Mesendoderm (in vitro differentiated cells): ENCODE results near the gene TVP23C.
"Not testable (repeated sequence)": the region's sequence is repeated elsewhere in the genome, so short reads cannot be mapped to it uniquely, and the experiment has no call there.

Experiments used
- DNase-seq: peaks from one replicate; pipeline ENCODE4 v3.0.0; 2013
- H2AK5ac ChIP-seq: 2 replicates; pipeline ENCODE4 v1.6.1; 2013; ENCODE audit warnings: low read length, inconsistent platforms
- H2BK120ac ChIP-seq: 2 replicates; pipeline ENCODE4 v1.6.1; 2013; ENCODE audit warnings: low read depth, mild to moderate bottlenecking, low read length, moderate library complexity, mixed read lengths
- H2BK15ac ChIP-seq: replicated peaks from 2 replicates; pipeline ENCODE4 v1.6.1; 2013; ENCODE audit warnings: low read depth, mild to moderate bottlenecking, moderate library complexity
- H2BK5ac ChIP-seq: 2 replicates; pipeline ENCODE4 v1.6.1; 2013; ENCODE audit warnings: low read length, inconsistent platforms
- H3K18ac ChIP-seq: 2 replicates; pipeline ENCODE4 v1.6.1; 2013; ENCODE audit warnings: mild to moderate bottlenecking, low read length, mixed read lengths
- H3K23ac ChIP-seq: one replicate; pipeline ENCODE4 v1.6.1; 2013; ENCODE audit warnings: low read length
- H3K27ac ChIP-seq: 2 replicates; pipeline ENCODE4 v1.5.1; 2013; ENCODE audit warnings: low read depth, mild to moderate bottlenecking, inconsistent platforms, low read length, moderate library complexity
- H3K27me3 ChIP-seq: 2 replicates; pipeline ENCODE4 v1.6.1; 2013; ENCODE audit warnings: low read length, control low read depth, mild to moderate bottlenecking, inconsistent platforms; ENCODE audit not compliant: insufficient read depth, poor library complexity
- H3K36me3 ChIP-seq: 2 replicates; pipeline ENCODE4 v1.6.1; 2013; ENCODE audit warnings: low read length, inconsistent platforms; ENCODE audit not compliant: control insufficient read depth, insufficient read depth
- H3K4ac ChIP-seq: one replicate; pipeline ENCODE4 v1.6.1; 2013; ENCODE audit warnings: low read depth, mild to moderate bottlenecking, low read length, moderate library complexity
- H3K4me1 ChIP-seq: 2 replicates; pipeline ENCODE4 v1.6.1; 2013; ENCODE audit warnings: low read depth, low read length, inconsistent platforms; ENCODE audit not compliant: control insufficient read depth
- H3K4me2 ChIP-seq: 2 replicates; pipeline ENCODE4 v1.6.1; 2013; ENCODE audit warnings: low read length
- H3K4me3 ChIP-seq: 2 replicates; pipeline ENCODE4 v1.5.1; 2013; ENCODE audit warnings: mild to moderate bottlenecking, low read length
- H3K56ac ChIP-seq: one replicate; pipeline ENCODE4 v1.6.1; 2013; ENCODE audit warnings: low read length
- H3K79me1 ChIP-seq: 2 replicates; pipeline ENCODE4 v1.6.1; 2013; ENCODE audit warnings: low read length, inconsistent platforms
- H3K79me2 ChIP-seq: 2 replicates; pipeline ENCODE4 v1.6.1; 2013; ENCODE audit warnings: mild to moderate bottlenecking, low read length; ENCODE audit not compliant: control insufficient read depth, insufficient read depth
- H3K9ac ChIP-seq: 2 replicates; pipeline ENCODE4 v1.6.1; 2013; ENCODE audit warnings: low read length, inconsistent platforms
- H4K5ac ChIP-seq: one replicate; pipeline ENCODE4 v1.6.1; 2013; ENCODE audit warnings: low read length
- H4K8ac ChIP-seq: one replicate; pipeline ENCODE4 v1.6.1; 2013; ENCODE audit warnings: low read depth, mild to moderate bottlenecking, control low read depth, low read length, moderate library complexity
- WGBS: extraction: QIAGEN DNeasy Blood & Tissue Kit; methylation state at CpG from one replicate; pipeline ENCODE4 v1.1.7; 2013; ENCODE audit warnings: low lambda C conversion rate, missing lambda C conversion rate; ENCODE audit not compliant: insufficient coverage; ENCODE audit errors: extremely low coverage; 5-methylcytosine and 5-hydroxymethylcytosine counted together

Gene TVP23C

DNA sequence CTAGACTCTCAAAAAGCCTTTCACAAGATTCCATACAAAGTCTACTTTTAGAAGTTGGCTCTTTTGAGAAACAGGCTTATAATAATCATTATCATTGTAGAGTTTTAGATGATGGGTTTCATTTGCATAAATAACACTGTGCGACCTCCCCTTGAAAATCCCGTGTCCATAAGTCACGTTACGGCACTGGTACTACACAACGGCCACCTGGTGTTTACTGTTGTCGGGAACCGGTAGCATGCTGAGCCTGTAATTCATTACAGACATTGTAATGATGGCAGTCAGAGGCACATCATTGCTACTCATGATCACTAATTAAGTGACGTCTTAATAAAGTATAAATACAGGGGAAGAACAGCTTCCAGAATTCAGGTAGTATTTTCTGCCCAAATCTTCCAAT is 24.7 kb upstream of the TVP23C start:
- H4K8ac ChIP-seq, H2BK15ac ChIP-seq, H3K9ac ChIP-seq, H3K4me2 ChIP-seq, H2BK5ac ChIP-seq, H3K27me3 ChIP-seq, H3K79me2 ChIP-seq, DNase-seq, H3K4me1 ChIP-seq, H3K56ac ChIP-seq, H4K5ac ChIP-seq, H3K36me3 ChIP-seq, H3K27ac ChIP-seq, H3K4me3 ChIP-seq, H3K18ac ChIP-seq, H2AK5ac ChIP-seq, H3K23ac ChIP-seq, H3K79me1 ChIP-seq, H2BK120ac ChIP-seq, H3K4ac ChIP-seq: not testable (repeated sequence)
- WGBS = no CpG with 5 or more reads among the region's 8 CpGs

DNA sequence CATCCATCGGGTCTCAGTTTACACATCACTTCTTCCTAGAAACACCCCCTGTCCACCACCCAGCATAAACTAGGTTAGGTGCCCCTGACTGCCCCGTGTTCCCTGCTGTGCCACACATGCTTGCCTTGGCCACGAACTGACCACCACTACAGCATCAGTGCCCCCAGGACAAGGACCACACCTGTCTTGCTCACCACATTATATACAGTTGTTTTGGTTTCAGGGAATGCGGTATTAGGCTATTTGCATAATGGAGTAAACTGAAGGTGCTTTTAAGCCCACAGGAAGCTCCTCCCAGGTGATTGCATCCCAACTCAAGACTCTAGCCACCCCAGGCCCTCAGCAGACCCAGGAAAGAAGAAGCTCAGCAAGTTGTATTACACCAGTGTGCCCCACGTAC is 20.0 kb upstream of the TVP23C start:
- whole genome bisulfite sequencing = no CpG with 5 or more reads among the region's 5 CpGs
- not testable (repeated sequence) for DNase-seq, H3K4me1 ChIP-seq

DNA sequence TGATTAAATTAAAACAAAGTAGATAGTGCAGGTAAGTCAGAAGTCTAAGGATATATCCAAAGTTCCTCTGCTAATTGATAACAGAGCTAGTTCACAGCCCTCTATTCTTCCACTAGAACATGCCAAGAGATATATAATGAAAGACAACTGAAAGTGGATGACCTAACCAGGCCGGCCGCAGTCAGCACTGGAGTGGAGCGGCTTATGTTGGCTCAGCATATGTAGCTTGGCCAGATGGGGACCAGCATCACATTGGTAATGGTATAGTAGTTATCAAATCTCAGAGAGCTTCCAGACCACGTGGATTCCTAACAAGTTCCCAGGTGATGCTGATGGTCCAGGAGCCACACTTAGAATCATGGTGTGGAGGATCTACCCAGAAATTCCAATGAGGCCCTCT is 18.2 kb upstream of the TVP23C start:
- H3K27me3 ChIP-seq, H3K18ac ChIP-seq, H2BK5ac ChIP-seq, H3K9ac ChIP-seq, H3K4me1 ChIP-seq, H3K27ac ChIP-seq, H2AK5ac ChIP-seq, H3K4me3 ChIP-seq, H3K23ac ChIP-seq, DNase-seq, H3K36me3 ChIP-seq, H4K8ac ChIP-seq, H3K4me2 ChIP-seq, H3K4ac ChIP-seq, H2BK120ac ChIP-seq, H3K56ac ChIP-seq, H4K5ac ChIP-seq, H3K79me2 ChIP-seq, H2BK15ac ChIP-seq, H3K79me1 ChIP-seq: not testable (repeated sequence)
- no CpG with 5 or more reads among the region's 4 CpGs for WGBS

More for the DNA sequence above, 20.0 kb upstream of the TVP23C start:
- not testable (repeated sequence) for H3K79me2 ChIP-seq, H2BK15ac ChIP-seq, H2BK5ac ChIP-seq, H4K8ac ChIP-seq, H3K27me3 ChIP-seq, H3K56ac ChIP-seq, H3K4ac ChIP-seq, H3K4me3 ChIP-seq, H3K9ac ChIP-seq, H2BK120ac ChIP-seq, H3K36me3 ChIP-seq, H4K5ac ChIP-seq, H3K27ac ChIP-seq, H3K18ac ChIP-seq, H3K79me1 ChIP-seq, H3K23ac ChIP-seq, H2AK5ac ChIP-seq, H3K4me2 ChIP-seq

DNA sequence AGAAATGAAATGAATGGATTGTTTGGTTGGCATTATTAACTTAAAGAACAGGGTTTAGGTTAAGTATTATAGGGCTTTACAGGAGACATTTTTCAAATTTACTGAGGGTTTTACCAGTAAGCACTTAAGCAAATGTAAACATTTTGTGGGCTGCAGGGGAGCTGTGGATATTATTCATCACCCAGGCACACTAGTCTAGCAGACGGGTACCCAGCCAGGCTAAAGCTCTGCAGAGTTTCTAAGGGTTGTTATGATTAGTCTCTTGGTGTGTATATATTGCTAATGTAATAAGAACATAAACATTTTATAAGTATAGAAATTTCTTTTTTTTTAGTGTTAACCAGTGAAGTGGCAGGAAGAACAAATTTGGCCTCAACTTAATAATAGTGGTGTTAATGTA is 13.6 kb upstream of the TVP23C start:
- H2BK5ac ChIP-seq, H3K79me1 ChIP-seq, H3K27ac ChIP-seq, H3K4me3 ChIP-seq, H3K4me2 ChIP-seq, DNase-seq, H2BK15ac ChIP-seq, H4K5ac ChIP-seq, H3K79me2 ChIP-seq, H3K9ac ChIP-seq, H3K27me3 ChIP-seq, H3K56ac ChIP-seq, H4K8ac ChIP-seq, H2BK120ac ChIP-seq, H2AK5ac ChIP-seq, H3K4me1 ChIP-seq, H3K4ac ChIP-seq, H3K36me3 ChIP-seq, H3K18ac ChIP-seq, H3K23ac ChIP-seq: not testable (repeated sequence)
- WGBS = no CpG with 5 or more reads among the region's 1 CpG

DNA sequence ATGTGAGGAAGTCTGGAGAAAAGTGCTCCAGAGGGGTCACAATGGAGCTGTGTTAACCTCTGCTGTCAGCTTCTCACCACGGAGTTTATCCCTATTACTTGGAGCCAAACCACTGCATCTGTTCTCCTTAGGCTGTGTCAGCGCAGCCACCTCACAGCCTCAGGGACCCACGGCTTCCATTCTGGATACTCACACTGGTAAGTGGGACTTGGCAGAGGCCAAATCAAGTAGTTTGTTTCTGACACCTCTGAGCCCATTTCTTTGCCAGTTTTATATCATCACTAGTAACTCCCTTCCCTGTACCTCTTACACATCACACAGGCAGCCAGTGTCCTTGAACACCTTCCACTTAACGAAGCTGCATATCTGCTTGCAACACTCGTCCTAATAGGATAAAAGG is 11.4 kb upstream of the TVP23C start:
- not testable (repeated sequence) for H3K36me3 ChIP-seq, H2BK120ac ChIP-seq, H4K8ac ChIP-seq, H3K9ac ChIP-seq, H2BK15ac ChIP-seq, H3K79me1 ChIP-seq, H3K27ac ChIP-seq, H3K79me2 ChIP-seq, H3K4ac ChIP-seq, DNase-seq, H3K4me2 ChIP-seq, H2BK5ac ChIP-seq, H3K4me1 ChIP-seq, H3K4me3 ChIP-seq, H3K27me3 ChIP-seq, H3K18ac ChIP-seq, H3K56ac ChIP-seq, H2AK5ac ChIP-seq, H3K23ac ChIP-seq, H4K5ac ChIP-seq
- WGBS = no CpG with 5 or more reads among the region's 5 CpGs

DNA sequence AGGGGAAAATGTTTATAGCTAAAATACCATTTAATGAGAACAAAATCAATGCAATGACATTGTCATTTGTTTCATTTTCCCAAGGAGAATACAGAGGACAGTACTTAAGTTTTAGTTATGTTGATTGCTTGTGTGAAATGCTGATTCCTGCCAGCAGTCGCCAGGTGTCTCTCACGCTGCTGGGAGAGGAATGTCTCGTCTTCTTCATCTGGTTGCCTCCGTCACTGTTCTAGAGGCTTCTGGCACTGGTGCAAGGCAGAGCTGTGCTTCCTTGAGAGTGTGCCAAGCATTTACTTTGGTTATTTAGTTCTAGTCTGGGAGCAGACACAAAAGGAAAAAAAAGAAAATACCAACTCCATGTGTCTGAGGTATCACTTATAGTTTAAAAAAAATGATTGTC is 10.6 kb upstream of the TVP23C start:
- not testable (repeated sequence) for H3K4me1 ChIP-seq, H3K79me2 ChIP-seq, H3K23ac ChIP-seq, H2BK15ac ChIP-seq, H3K4ac ChIP-seq, H3K36me3 ChIP-seq, H4K5ac ChIP-seq, H3K27ac ChIP-seq, H4K8ac ChIP-seq, H2BK5ac ChIP-seq, H2AK5ac ChIP-seq, H2BK120ac ChIP-seq, H3K9ac ChIP-seq, H3K4me2 ChIP-seq, H3K56ac ChIP-seq, H3K79me1 ChIP-seq, H3K18ac ChIP-seq, H3K4me3 ChIP-seq, H3K27me3 ChIP-seq
- peak; percentile 48 for DNase-seq
- WGBS = no CpG with 5 or more reads among the region's 4 CpGs
